Ureter (tissue), 1 donor: ENCODE results near the gene ACOX1. TPM values are rescaled to one million over a fixed set of nuclear protein-coding genes. Genes with fewer than 3 reads are reported as not detected.

Source experiments
- DNase-seq: peaks from one replicate; pipeline ENCODE4 v3.0.0-alpha.2; 2020; ENCODE audit warnings: low spot score
- total RNA-seq: library from RNA; stranded (reverse); gene quantifications from one replicate; pipeline ENCODE4 v1.2.4, GENCODE V29; 2023
- donor health status: DM: yes; HTN: yes; CAD: no.

ACOX1 gene
- total RNA-seq, 1 donor from 2014 or later = 119 TPM

- no peak for DNase-seq
Measured at GRCh38 chr17:75892556-75893224, 86.3 kb downstream of the ACOX1 start.

- no peak for DNase-seq
Measured at GRCh38 chr17:75891605-75892555, 87.1 kb downstream of the ACOX1 start.

Other genes with a start within 250 kb of the ACOX1 start
- gene GALK1, start 214.0 kb downstream of the ACOX1 start, total RNA-seq = 24.2 TPM
- gene UNK, start 194.4 kb downstream of the ACOX1 start, total RNA-seq = 49.2 TPM
- gene UNC13D, start 134.8 kb downstream of the ACOX1 start, total RNA-seq = 75.3 TPM
- 104 TPM for gene WBP2, start 123.8 kb downstream of the ACOX1 start, total RNA-seq
- 44.9 TPM for gene TRIM47, start 100.6 kb downstream of the ACOX1 start, total RNA-seq
- 16.2 TPM for gene TRIM65, start 82.2 kb downstream of the ACOX1 start, total RNA-seq
- gene MRPL38, start 74.3 kb downstream of the ACOX1 start, total RNA-seq = 101 TPM
- 19.5 TPM for gene FBF1, start 38.1 kb downstream of the ACOX1 start, total RNA-seq
- gene TEN1, start 74 bp upstream of the ACOX1 start, total RNA-seq = 23.6 TPM
- 10.7 TPM for gene CDK3, start 21.7 kb upstream of the ACOX1 start, total RNA-seq
- 84.2 TPM for gene EVPL, start 48.1 kb upstream of the ACOX1 start, total RNA-seq
- 88.0 TPM for gene SRP68, start 93.4 kb upstream of the ACOX1 start, total RNA-seq
- gene GALR2, start 95.6 kb upstream of the ACOX1 start, total RNA-seq = not detected
- not detected for gene ZACN, start 100.0 kb upstream of the ACOX1 start, total RNA-seq
- 206 TPM for gene EXOC7, start 124.6 kb upstream of the ACOX1 start, total RNA-seq
- 2.5 TPM for gene FOXJ1, start 162.1 kb upstream of the ACOX1 start, total RNA-seq